ENCODE data around the gene COBLL1.
"Not testable (repeated sequence)": the region's sequence is repeated elsewhere in the genome, so short reads cannot be mapped to it uniquely, and the experiment has no call there.

Gene COBLL1, protein sequence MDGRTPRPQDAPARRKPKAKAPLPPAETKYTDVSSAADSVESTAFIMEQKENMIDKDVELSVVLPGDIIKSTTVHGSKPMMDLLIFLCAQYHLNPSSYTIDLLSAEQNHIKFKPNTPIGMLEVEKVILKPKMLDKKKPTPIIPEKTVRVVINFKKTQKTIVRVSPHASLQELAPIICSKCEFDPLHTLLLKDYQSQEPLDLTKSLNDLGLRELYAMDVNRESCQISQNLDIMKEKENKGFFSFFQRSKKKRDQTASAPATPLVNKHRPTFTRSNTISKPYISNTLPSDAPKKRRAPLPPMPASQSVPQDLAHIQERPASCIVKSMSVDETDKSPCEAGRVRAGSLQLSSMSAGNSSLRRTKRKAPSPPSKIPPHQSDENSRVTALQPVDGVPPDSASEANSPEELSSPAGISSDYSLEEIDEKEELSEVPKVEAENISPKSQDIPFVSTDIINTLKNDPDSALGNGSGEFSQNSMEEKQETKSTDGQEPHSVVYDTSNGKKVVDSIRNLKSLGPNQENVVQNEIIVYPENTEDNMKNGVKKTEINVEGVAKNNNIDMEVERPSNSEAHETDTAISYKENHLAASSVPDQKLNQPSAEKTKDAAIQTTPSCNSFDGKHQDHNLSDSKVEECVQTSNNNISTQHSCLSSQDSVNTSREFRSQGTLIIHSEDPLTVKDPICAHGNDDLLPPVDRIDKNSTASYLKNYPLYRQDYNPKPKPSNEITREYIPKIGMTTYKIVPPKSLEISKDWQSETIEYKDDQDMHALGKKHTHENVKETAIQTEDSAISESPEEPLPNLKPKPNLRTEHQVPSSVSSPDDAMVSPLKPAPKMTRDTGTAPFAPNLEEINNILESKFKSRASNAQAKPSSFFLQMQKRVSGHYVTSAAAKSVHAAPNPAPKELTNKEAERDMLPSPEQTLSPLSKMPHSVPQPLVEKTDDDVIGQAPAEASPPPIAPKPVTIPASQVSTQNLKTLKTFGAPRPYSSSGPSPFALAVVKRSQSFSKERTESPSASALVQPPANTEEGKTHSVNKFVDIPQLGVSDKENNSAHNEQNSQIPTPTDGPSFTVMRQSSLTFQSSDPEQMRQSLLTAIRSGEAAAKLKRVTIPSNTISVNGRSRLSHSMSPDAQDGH

DNA sequence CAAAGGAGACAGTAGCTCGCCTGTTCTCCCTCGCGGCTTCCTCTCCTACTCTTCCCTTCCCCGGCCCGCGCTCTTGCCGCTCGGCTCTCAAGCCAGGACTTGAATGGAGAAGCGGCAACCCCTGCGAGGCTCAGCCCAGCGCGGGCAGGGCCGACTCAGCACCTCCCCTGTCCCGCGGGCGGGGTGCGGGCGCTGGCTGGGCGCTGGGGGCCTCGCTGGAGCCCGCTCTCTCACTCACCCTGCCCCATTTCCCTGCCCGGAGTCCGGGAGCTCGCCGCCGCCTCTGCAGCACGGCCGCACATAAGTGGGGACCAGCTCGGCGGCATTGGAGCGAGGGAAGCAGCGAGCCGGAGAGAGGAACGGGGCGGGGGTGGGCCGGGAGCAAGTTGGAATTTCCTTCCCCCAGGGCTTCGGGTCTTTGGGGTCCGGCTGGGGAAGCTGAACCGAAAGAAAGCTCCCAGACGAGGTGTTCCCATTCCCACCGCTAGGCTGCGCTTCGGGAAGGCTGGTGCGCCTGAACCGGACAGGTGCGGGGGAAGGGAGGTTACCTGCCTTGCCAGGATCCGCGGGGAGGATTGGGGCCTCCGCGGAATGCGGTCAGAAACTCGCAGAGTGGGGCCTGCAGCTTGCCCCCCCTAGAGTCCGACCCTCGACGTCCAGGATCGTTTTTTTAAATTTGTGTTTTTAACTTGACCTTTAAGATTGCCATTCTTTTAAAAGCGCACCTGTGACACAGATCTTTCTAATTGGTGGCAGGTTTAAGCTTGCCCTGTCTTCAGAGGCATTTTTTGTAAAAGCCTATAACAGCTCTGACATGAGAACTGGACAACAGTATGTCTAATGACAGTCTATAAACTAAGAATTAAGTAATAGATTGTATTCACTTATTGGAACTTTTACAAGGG lies at the start of gene COBLL1:
COBLL1 (minus strand) TSS at position 105 of the 905 bp plus-strand sequence. CDS start 627 bp downstream, outside the sequence.
- DNase-seq, result peak; percentile 25

DNA sequence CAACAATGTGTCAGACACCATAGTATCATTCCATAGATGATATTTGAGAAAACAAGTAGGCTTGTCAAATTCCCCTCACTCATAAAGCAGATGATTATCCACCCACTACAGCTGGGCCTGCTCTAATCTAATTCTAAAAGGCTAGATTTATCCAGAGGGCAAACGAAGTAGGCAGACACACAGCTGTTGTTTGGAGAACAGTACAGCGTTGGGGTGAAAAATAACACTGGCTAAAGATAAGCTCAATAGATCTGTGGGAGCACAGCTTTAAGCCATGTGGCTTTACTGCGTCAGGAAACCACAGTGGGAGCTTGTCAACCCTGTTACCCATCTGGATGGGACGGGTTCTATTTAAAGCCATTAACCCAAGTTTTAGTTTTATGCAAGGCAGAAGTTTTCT lies 48.9 kb upstream of the COBLL1 start:
- DNase-seq, result no peak

DNA sequence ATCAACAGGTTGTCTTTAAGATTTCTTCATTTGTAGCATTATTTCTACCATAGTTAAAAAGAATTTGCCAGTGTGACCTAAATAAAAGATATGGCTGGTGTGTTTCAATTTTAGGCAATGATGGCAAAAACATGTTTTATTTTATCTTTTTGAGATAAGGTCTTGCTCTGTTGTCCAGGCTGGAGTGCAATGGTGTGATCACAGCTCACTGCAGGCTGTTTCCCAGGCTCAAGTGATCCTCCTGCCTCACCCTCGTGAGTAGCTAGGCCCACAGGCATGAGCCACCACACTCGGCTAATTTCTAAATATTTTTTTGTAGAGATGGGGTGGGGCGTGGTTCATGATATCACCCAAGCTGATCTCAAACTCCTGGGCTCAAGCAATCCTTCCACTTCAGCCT lies 47.0 kb upstream of the COBLL1 start:
- DNase-seq, result no peak

DNA sequence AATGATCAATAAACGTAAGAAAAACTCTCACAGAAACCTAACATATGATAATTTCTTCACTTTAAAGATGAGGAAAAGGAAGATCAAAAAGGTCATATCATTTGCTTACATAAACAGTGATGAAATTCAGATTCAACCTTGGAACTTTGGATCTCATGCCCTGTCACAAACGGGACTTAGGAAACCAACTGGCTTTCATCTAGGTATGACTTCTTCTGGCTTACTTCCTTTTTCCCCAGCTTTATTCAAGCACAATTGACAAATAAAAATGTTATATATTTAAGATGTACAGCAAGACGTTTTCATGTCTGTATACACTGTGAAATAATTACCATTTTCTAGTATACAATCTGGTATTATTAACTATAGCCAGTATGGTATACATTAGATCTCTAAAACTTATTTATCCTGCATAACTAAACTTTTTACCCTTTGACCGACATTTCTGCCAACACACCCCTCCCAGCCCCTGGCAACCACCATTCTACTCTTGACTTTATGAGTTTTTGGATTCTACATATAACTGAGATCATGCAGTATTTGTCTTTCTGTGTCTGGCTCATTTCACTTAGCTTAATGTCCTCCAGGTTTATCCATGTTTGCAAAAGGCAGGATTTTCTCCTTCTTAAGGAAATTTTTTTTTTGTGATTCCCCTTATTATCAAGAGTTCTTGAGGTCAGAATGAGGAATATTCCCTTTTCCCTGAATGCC lies 46.0 kb upstream of the COBLL1 start:
- DNase-seq, result no peak

DNA sequence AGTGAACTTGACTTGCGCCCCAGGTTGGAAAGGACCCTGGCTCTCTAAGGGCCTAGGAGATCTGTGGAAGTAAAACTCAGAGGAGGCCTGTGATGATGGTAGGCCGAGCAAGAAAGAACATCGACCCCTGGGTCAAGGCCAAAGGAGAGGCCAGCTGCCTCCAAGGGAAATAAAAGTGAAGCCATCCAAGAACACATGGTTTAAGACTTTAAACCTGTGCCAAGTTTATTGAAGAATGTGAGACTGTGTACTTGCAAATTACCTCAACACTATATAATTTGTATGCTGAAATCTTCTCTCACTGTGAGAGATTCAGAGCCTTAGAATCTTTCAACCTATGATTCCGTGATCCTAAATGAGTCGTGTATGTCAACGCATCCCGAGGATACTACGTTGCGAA lies 40.7 kb upstream of the COBLL1 start:
- no peak for DNase-seq

DNA sequence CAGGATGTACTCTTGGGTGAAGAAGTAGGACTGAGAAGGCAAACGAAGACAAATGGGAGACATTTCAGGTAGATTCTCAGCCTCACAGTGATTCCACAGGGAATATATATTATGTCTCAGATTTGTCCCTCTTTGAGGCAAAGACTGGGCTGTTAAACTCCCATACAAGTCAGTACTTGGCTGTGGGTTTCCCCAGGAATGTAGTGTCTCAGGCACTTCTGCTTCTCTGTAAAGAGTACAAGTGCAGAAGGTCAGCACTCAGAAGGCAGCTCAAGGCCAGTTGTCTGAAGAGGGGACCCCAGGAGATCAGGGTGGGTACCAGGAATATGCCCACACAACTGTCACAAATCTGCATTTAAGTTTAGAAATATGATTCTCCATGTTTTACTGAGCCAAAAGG lies 39.9 kb upstream of the COBLL1 start:
- DNase-seq, result no peak

DNA sequence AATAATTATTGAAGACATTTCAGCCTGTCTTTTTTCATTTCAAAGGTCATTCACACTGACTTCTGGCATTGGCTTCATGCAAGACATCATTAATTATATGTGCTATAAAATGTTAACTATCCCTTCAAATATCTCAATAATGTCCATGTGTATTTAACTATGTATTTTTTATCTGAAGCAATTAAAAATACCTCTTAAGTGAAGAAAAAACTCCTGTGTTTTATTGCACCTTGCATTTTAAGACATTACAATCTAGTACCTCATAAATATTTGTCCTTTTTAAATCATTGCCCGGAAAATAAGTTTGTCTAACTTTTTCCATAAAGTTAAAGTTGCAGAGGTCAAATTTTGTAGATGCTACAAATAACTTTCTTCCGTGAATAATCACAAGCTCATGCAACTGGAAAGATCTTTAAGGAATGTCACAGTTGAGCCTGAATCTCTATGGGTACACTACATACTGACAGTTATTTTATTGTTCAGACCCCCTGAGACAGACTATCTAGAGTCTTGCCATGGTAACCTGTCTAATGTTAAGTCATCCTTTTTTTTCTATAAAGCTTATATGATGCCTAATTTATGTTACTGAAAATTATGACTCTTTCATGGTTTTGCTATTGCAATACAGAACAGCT lies 38.4 kb upstream of the COBLL1 start:
- DNase-seq, result no peak

DNA sequence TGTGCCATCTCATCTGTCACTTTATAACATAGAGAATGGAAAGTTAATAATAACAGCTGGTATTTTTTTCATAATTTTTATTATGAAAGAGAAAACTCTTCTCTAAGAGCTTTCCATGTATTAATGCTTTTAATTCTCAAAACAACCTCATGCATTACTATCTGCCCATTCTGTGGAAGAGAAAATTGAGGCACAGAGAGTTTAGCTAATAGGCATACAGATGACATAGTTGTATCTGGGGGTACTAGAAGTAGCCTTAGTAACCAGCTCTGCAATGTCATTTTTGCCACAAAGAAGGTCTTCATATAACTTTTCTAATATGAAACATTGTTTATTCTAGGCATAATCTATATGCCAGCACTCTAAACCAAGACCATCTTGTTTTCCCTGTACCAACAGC lies 36.3 kb upstream of the COBLL1 start:
- no peak for DNase-seq

DNA sequence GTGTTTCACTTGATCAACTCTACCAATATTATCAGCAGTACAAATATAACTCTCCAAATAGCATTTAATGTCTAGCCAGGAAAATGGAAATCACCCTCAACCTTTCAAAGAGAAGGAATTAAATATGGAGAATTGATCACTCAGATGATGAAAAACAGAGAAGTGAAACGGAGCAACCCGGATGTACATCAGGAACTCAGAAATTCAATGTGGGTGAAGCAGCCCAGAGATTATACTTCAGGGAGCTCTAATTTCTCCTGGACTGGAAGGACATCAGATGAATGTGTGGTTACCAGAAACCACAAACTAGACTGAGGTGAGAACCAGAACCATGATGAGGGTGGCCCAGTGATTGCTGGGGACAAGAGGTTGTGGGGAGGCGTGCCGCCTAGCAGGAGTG lies 35.5 kb upstream of the COBLL1 start:
- DNase-seq, result no peak

DNA sequence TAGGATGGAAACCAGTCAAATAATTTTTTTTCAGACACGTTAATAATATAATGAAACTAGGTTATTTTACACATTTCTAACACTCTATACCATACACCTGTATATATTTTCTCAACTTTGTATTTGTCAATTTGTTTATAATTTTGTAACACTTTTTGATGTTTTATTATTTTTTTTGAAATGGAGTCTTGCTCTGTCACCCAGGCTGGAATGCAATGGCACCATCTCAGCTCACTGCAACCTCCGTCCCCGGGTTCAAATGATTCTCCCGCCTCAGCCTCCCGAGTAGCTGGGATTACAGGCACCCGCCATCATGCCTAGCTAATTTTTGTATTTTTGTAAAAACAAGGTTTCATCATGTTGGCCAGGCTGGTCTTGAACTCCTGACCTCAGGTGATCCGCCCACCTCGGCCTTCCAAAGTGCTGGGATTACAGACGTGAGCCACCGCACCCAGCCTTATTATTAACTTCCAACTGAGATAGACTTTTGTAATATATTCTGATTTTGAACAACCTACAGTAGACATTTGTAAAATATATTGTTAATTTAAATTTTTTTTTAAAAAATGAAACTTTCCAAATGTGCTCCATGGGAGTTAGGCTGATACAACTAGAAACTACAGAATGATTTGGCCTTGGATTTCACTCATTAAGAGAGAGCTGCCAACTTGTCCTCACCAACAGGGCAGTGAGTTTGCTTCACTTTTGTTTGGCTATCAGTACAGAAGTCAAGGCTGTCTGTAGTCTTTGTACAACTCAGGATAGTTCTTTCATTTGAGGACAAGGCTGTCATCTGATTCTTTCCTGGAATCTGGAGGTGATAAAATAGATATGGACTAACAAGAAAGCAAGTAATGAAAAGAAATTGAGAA lies 33.9 kb upstream of the COBLL1 start:
- no peak for DNase-seq

DNA sequence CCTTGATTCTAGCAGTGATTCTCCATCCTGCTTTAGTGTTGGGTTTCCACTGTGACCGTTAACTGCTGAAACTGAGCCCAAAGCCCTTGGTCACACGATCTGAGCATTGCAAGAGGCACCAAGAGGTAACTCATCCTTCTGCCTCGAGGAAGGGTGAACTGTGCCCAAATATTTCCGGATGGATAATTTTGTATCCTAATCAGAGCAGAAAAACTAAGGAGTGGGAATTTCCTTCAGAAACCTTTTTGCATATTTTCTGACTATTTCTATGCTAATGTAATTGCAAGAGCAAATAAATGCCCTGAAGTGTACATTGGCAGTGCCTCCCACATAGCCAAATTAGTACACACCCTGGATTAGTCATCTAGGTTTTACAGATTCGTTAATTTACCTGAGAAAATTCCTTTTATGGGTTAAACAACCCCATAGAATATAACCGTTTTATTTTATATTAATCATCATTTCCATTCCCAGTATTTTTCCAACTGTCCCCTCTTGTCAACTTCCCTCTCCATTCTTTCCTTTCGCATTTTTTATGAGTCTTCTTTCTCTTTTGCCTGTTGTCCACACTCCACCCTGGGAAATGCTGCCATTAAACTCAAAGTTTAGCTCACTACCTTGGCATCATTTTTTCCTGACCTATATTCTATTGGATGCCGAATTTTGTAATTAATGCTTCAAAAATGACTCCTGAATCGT lies 31.7 kb upstream of the COBLL1 start:
- no peak for DNase-seq

DNA sequence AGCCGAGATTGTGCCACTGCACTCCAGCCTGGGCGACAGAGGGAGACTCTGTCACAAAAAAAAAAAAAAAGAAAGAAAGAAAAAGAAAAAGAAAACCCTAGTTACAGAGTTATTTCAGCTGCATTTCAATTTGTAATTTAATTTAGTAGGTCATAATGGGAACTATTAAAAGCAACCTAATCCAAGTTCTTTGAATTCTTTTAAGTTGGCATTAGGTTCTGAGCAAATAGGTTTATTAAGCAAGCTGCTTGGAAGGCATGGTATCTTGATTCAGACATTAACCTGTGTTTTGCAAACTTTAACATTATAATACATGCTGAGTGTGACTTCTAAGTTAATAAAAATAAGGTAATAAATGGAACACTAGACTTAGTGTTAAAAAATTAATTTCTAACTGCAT lies 29.8 kb upstream of the COBLL1 start:
- DNase-seq, result no peak

DNA sequence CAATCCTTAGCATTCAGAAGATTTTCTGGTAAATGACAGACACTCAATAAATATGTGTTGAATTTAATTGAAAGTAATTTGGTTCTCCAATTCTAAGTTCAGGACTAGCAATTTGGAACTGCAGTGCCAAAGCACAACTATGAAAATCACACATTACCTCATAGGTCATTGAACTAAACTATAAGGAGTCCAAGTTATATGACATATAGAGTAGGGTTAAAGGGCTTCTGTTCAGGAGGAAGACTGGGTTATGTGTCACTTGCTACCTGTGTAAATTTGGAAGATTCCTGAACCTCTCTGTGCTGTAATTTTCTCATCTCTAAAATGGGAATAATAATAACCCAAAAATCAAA lies 27.8 kb upstream of the COBLL1 start:
- DNase-seq, result no peak

DNA sequence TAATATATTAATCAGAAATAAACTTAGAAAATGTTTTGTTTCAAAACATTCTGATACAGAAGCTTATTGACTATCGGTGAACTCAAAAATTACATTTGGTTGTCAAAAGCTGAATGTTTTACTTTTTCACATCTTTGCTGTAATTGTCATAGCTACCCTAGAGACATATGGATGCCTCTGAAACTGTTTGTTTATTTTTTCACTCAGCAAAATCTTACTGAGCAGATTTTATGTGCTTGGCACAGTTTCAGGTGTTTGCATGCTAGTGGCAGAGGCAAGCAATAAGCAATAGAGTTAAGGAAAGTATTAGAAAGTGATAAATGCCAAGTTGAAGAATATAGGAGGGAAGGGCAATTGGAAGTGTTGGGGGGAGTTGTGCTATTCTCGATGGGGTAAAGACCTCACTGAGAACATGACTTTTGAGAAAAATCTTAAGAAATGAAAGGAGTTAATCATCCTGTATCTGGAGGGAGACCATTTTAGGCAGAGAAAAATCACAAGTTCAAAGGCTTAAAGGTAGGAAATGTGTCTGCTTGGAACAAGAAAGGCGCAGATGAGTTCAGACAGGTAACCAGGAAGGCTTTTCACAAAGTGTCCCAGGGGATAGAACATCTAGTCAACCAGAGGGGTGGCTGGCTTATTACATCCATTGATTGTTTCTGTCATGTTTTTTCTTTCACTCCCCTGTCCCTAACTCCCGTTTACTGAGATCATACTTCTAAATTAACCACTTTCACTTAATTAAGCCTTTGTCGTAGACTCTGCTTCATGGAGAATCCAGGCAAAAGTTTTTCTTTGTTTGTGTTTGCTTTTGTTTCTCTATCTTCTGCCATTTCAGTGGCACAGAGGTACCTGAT lies 27.2 kb upstream of the COBLL1 start:
- no peak for DNase-seq

DNA sequence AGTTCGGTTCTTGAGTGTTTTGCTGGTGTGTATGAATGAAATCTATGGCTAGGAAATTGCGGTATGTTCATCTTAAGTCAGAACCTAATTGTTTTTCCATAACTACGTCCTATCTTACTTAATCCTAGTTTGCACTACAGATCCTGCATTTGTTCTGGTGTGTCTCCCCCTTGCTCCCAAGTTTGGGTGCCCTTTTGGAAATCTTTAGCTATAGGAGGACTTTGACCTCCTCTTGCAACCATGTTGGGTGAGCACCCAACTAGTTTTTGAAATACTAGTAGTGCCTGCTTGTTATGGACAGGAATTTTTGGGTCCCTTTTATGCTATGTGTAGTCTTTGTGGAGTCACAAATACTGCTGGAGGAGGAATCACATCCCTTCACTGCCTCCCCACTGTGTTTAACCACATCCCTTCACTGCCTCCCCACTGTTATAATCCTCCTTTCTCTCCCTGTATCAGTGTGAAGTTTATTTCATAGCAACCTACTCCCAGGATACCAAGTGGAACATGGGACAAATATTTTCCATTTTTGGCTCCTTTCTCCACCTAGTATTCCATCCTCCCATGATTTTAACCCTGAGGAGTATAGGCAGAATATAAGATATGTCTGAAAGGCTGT lies 26.3 kb upstream of the COBLL1 start:
- no peak for DNase-seq

DNA sequence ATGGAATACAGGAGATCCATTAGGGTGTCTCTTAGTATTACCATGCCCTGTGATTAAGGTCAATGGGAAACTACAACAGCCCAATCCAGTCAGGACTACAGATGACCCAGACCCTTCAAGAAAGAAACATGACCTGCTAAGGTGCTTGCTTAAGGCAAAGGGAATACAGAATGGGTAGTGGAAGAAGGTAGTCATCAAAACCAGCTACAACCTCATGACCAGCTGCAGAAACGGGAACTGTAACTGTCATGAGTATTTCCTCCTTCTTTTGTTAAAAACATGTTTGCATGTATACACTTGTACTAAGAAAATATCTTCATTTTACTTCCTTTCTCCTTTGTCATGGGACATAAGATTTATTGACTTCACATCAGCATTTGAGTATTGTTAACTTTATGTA lies 24.8 kb upstream of the COBLL1 start:
- not testable (repeated sequence) for DNase-seq

DNA sequence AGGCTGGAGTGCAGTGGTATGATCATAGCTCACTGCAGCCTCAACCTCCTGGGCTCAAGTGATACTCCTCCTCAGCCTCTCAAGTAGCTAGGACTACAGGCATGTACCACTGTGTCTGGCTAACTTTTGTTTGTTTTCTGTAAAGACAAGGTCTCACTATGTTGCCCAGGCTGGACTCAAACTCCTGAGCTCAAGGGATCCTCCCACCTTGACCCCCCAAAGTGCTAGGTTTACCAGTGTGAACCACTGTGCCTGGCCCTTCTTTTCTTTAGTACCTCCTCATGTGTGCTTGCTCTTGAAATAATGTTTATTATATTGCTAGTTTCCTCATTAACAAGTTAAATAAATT lies 19.0 kb upstream of the COBLL1 start:
- DNase-seq, result no peak

Measured in CD4-positive, alpha-beta T cell treated with Interleukin-17A for 4 hours (primary cell).